ENCODE results near the gene TSSK1B. TPM values are rescaled to one million over a fixed set of nuclear protein-coding genes. Genes with fewer than 3 reads are reported as not detected.

TSSK1B gene
- total and polyA plus RNA-seq, 10 of the 15 experiments (the other 5 are each of a cell fraction or from before 2014, with no cell fraction given), result not detected

GRCh38 chr5:113450929-113451328 lies 16.1 kb upstream of the TSSK1B start:
- H3K79me2 ChIP-seq (ENCODE audit: control insufficient read depth, insufficient read depth, low read length), result no peaks in the 10 kb centered on the region
- H3K4me1 ChIP-seq (ENCODE audit: control insufficient read depth, insufficient read depth, low read length), result no peaks in the 10 kb centered on the region
- H2AFZ ChIP-seq (ENCODE audit: control insufficient read depth, low read depth, low read length), result no peak overlapping the region
- no peak for ATAC-seq
- H3K36me3 ChIP-seq (ENCODE audit: control insufficient read depth in 2 of 2, insufficient read depth in 2 of 2, low read length in 1 of 2), result no peaks in the 10 kb centered on the region
- no TSS peak for BruUV-seq (replicated peaks)
- no peak for DNase-seq (ENCODE audit: low read depth, low spot score)
- FAIRE-seq, result no peak
- no peaks in the 10 kb centered on the region for H3K9me3 ChIP-seq (replicated peaks; ENCODE audit: control insufficient read depth, insufficient read depth, low read length)
- no peaks in the 10 kb centered on the region for H4K20me1 ChIP-seq (ENCODE audit: control insufficient read depth, insufficient read depth)
- WGBS (ENCODE audit: insufficient coverage, insufficient replicate concordance, low lambda C conversion rate, missing lambda C conversion rate), result 20% methylated on average over 2 of the region's 2 CpGs
- H3K27me3 ChIP-seq (replicated peaks in 1 of 2; ENCODE audit: control insufficient read depth in 2 of 2, insufficient read depth in 2 of 2, low read length in 1 of 2), result no peaks in the 10 kb centered on the region; a peak in 1 of 4 replicates
- no peak overlapping the region for H3K4me3 ChIP-seq
- no peak for TF ChIP-seq MTA3 (IDR thresholded peaks at IDR 0.05; ENCODE audit: borderline replicate concordance, low read length)
- TF ChIP-seq NFIC (IDR thresholded peaks at IDR 0.05; ENCODE audit: low read depth, low read length), result no peak
- TF ChIP-seq ZBED1 (IDR thresholded peaks at IDR 0.05; ENCODE audit: borderline replicate concordance), result no peak
- TF ChIP-seq CREM (IDR thresholded peaks at IDR 0.05; ENCODE audit: low read depth), result no peak
- TF ChIP-seq IRF4 (IDR thresholded peaks at IDR 0.05; ENCODE audit: low read depth, low read length), result no peak
- TF ChIP-seq PAX8 (IDR thresholded peaks at IDR 0.05), result no peak
- intact Hi-C loops (cut with micrococcal nuclease; ENCODE audit: unreplicated experiment) (no loop called here), in situ Hi-C loops (cut with MboI) (no loop called here)
- no peak overlapping the region for H3K9ac ChIP-seq (ENCODE audit: control insufficient read depth, insufficient read depth, low read length)
- POLR2A ChIA-PET, result no interaction called here
- SMC1A ChIA-PET (ENCODE audit: uncharacterized antibody, unreplicated experiment), result no interaction called here
- H3K4me2 ChIP-seq (ENCODE audit: control insufficient read depth, insufficient read depth), result no peak overlapping the region
- H3K27ac ChIP-seq (ENCODE audit: control insufficient read depth, insufficient read depth), result no peak overlapping the region
- RAD21 ChIA-PET (ENCODE audit: unreplicated experiment), result no interaction called here
- CTCF ChIA-PET, result no interaction called here

DNA sequence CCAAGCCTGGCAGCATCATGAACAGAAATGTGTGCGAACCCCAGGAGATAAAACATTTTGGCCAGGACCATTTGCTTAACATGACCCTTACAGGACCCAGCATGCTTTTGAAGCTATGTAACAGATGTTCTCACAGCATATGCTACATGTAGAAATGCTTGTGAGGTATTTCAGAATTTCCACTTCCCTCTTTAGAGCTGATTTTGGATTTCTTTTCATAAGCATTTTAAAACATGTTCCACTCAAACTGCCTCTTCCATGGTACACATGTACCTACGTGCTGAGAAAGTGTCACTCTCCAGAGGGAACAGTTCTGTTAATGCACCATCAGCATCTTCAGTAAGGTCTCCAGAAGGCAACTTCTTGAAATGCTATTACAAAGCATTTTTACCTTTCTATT lies 15.7 kb upstream of the TSSK1B start:
- no peaks in the 10 kb centered on the region for H3K36me3 ChIP-seq (ENCODE audit: control insufficient read depth in 2 of 2, insufficient read depth in 2 of 2, low read length in 1 of 2)
- no peak overlapping the region for H2AFZ ChIP-seq (ENCODE audit: control insufficient read depth, low read depth, low read length)
- intact Hi-C loops (cut with micrococcal nuclease; ENCODE audit: unreplicated experiment), result no loop called here
- ChIA-PET RAD21 (ENCODE audit: unreplicated experiment) (no interaction called here), POLR2A (no interaction called here), SMC1A (ENCODE audit: uncharacterized antibody, unreplicated experiment) (no interaction called here), CTCF (no interaction called here)
- no peaks in the 10 kb centered on the region; a peak in 1 of 4 replicates for H3K27me3 ChIP-seq (replicated peaks in 1 of 2; ENCODE audit: control insufficient read depth in 2 of 2, insufficient read depth in 2 of 2, low read length in 1 of 2)
- no TSS peak for BruUV-seq (replicated peaks)
- H3K79me2 ChIP-seq (ENCODE audit: control insufficient read depth, insufficient read depth, low read length), result no peaks in the 10 kb centered on the region
- no peaks in the 10 kb centered on the region for H3K9me3 ChIP-seq (replicated peaks; ENCODE audit: control insufficient read depth, insufficient read depth, low read length)
- in situ Hi-C loops (cut with MboI), result no loop called here
- no peak overlapping the region for H3K4me3 ChIP-seq
- no peak overlapping the region for H3K4me2 ChIP-seq (ENCODE audit: control insufficient read depth, insufficient read depth)
- DNase-seq (ENCODE audit: low read depth, low spot score) (no peak), ATAC-seq (no peak), FAIRE-seq (no peak)
- H3K27ac ChIP-seq (ENCODE audit: control insufficient read depth, insufficient read depth), result no peak overlapping the region
- no peaks in the 10 kb centered on the region for H4K20me1 ChIP-seq (ENCODE audit: control insufficient read depth, insufficient read depth)
- no peak overlapping the region for H3K9ac ChIP-seq (ENCODE audit: control insufficient read depth, insufficient read depth, low read length)
- 19% methylated on average over 2 of the region's 2 CpGs for WGBS (ENCODE audit: insufficient coverage, insufficient replicate concordance, low lambda C conversion rate, missing lambda C conversion rate)
- H3K4me1 ChIP-seq (ENCODE audit: control insufficient read depth, insufficient read depth, low read length), result no peaks in the 10 kb centered on the region
- TF ChIP-seq WRNIP1 (IDR thresholded peaks at IDR 0.05; ENCODE audit: borderline replicate concordance, low read depth, low read length) (no peak), MEF2B (IDR thresholded peaks at IDR 0.05; ENCODE audit: partially characterized antibody, poor library complexity, severe bottlenecking) (no peak), NR2C1 (IDR thresholded peaks at IDR 0.05) (no peak), BRCA1 (IDR thresholded peaks at IDR 0.05; ENCODE audit: low read depth, low read length) (no peak), PBX3 (IDR thresholded peaks at IDR 0.05; ENCODE audit: insufficient replicate concordance, low read depth, low read length) (no peak), ATF7 (IDR thresholded peaks at IDR 0.05; ENCODE audit: low read depth) (no peak), MYB (IDR thresholded peaks at IDR 0.05; ENCODE audit: borderline replicate concordance, low read depth, low read length) (no peak)
- TF ChIP-seq, protein P1, sequence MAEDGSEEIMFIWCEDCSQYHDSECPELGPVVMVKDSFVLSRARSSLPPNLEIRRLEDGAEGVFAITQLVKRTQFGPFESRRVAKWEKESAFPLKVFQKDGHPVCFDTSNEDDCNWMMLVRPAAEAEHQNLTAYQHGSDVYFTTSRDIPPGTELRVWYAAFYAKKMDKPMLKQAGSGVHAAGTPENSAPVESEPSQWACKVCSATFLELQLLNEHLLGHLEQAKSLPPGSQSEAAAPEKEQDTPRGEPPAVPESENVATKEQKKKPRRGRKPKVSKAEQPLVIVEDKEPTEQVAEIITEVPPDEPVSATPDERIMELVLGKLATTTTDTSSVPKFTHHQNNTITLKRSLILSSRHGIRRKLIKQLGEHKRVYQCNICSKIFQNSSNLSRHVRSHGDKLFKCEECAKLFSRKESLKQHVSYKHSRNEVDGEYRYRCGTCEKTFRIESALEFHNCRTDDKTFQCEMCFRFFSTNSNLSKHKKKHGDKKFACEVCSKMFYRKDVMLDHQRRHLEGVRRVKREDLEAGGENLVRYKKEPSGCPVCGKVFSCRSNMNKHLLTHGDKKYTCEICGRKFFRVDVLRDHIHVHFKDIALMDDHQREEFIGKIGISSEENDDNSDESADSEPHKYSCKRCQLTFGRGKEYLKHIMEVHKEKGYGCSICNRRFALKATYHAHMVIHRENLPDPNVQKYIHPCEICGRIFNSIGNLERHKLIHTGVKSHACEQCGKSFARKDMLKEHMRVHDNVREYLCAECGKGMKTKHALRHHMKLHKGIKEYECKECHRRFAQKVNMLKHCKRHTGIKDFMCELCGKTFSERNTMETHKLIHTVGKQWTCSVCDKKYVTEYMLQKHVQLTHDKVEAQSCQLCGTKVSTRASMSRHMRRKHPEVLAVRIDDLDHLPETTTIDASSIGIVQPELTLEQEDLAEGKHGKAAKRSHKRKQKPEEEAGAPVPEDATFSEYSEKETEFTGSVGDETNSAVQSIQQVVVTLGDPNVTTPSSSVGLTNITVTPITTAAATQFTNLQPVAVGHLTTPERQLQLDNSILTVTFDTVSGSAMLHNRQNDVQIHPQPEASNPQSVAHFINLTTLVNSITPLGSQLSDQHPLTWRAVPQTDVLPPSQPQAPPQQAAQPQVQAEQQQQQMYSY (CRISPR knock-in tag; IDR thresholded peaks at IDR 0.05), result no peak

All from GM12878 (cell line).